Activated B cell treated with CpG ODN at 0.5 μM for 24 hours (primary cell): Measurements from ENCODE around the gene LRRC3. TPM values are rescaled to one million over a fixed set of nuclear protein-coding genes. Genes with fewer than 3 reads are reported as not detected.

Experiments
- ATAC-seq: fragments of 200-7000 bp; cut with Tn5 transposase; one replicate; pipeline ENCODE4 v1.10.0; 2021; ENCODE audit warnings: low read depth, mild to moderate bottlenecking, moderate library complexity
- CTCF ChIA-PET: fragments of 350-600 bp; sonication (Branson Sonifier 250); formaldehyde crosslinking; loops from one replicate; lab custom pipeline; 2021; ENCODE audit warnings: antibody characterized with exemption; lab: Charles Lee
- POLR2A ChIA-PET: fragments of 350-600 bp; sonication (Branson Sonifier 250); formaldehyde crosslinking; loops from one replicate; lab custom pipeline; 2021; ENCODE audit warnings: antibody characterized with exemption; lab: Charles Lee
- DNase-seq: peaks from one replicate; pipeline ENCODE4 v3.0.0; 2022
- H3K27ac Mint-ChIP-seq: one replicate; pipeline ENCODE4 v1.8.0; 2020; ENCODE audit warnings: mixed read lengths
- H3K27me3 Mint-ChIP-seq: one replicate; pipeline ENCODE4 v1.8.0; 2021; ENCODE audit warnings: mixed read lengths
- H3K36me3 Mint-ChIP-seq: one replicate; pipeline ENCODE4 v1.8.0; 2021; ENCODE audit warnings: low read depth, mixed read lengths
- H3K4me1 Mint-ChIP-seq: one replicate; pipeline ENCODE4 v1.8.0; 2021; ENCODE audit warnings: mixed read lengths
- H3K4me3 Mint-ChIP-seq: one replicate; pipeline ENCODE4 v1.8.0; 2020; ENCODE audit warnings: mild to moderate bottlenecking, mixed read lengths
- H3K9me3 Mint-ChIP-seq: one replicate; pipeline ENCODE4 v1.8.0; 2020; ENCODE audit warnings: mixed read lengths
- intact Hi-C: fragments of 100-400 bp; cut with micrococcal nuclease; formaldehyde crosslinking; loops from one replicate; pipeline ENCODE4 v1.15.1; 2024
- total RNA-seq: library from RNA; stranded (reverse); gene quantifications from 2 replicates; pipeline ENCODE4 v1.2.3, GENCODE V29; 2022
- TF ChIP-seq, protein P1 (sequence below): fragments of 200-600 bp; IDR thresholded peaks from one replicate; pipeline ENCODE4 v1.8.0; 2022; ENCODE audit warnings: antibody characterized with exemption, mild to moderate bottlenecking

Gene LRRC3
- total RNA-seq, 1 donor from 2014 or later, result 1.00 TPM

DNA sequence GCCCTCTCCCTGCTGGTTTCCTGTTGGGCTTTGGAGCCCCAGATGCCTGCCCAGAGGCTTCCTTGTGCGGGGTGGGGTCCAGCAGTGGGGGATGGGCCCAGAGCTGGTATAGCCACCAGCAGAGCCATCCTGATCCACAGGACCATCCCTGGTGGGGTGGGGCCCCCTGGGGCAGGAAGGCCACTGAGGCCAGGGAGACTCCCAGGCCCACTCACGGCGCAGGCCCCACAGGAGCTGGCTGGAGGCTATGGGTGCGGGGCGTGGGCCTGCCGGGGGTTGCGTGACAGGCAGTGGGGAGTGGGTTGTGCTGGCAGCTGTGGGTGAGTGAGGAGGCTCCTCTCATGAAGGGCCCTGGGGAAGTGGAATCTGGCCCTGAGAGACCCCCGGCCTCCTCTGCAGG lies 5.7 kb downstream of the LRRC3 start:
- Mint-ChIP-seq H3K4me3 (no peak overlapping the region), H3K36me3 (no peaks in the 10 kb centered on the region), H3K27ac (no peak overlapping the region), H3K9me3 (no peaks in the 10 kb centered on the region), H3K4me1 (peaks cover 2% of the 10 kb centered on the region), H3K27me3 (no peaks in the 10 kb centered on the region)
- POLR2A ChIA-PET, result no interaction called here
- no peak for DNase-seq
- intact Hi-C loops, result no loop called here
- CTCF ChIA-PET, result no interaction called here
- no peak for ATAC-seq
- TF ChIP-seq, protein P1, sequence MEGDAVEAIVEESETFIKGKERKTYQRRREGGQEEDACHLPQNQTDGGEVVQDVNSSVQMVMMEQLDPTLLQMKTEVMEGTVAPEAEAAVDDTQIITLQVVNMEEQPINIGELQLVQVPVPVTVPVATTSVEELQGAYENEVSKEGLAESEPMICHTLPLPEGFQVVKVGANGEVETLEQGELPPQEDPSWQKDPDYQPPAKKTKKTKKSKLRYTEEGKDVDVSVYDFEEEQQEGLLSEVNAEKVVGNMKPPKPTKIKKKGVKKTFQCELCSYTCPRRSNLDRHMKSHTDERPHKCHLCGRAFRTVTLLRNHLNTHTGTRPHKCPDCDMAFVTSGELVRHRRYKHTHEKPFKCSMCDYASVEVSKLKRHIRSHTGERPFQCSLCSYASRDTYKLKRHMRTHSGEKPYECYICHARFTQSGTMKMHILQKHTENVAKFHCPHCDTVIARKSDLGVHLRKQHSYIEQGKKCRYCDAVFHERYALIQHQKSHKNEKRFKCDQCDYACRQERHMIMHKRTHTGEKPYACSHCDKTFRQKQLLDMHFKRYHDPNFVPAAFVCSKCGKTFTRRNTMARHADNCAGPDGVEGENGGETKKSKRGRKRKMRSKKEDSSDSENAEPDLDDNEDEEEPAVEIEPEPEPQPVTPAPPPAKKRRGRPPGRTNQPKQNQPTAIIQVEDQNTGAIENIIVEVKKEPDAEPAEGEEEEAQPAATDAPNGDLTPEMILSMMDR, result no peak

DNA sequence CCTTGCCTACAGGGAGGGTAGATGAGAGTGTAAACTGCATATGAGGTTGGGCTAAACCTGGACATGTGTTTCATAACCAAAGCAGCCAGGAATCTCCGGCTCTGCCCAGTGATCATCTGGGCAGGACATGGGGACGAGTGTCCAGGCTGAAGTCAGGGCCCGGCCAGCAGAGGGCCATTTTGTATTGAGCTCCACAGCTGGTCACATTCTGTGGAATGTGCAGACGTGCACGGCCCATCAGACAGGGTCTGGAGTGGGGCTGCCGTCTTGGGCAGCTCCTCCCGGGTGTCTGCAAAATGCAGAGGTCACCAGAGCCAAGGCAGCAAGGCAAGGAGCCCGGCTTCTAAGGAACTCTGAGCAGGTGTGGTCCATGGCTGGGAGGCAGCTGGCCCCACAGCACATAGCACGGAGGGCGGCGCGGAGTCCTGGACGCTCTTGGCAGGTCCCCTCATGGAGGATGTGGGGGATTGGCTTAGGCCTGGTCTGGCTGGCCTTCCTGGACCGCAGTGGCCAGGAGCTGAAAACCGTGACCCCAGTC lies 6.2 kb downstream of the LRRC3 start:
- Mint-ChIP-seq H3K27me3 (no peaks in the 10 kb centered on the region), H3K9me3 (no peaks in the 10 kb centered on the region), H3K4me3 (no peak overlapping the region), H3K36me3 (no peaks in the 10 kb centered on the region), H3K4me1 (no peaks in the 10 kb centered on the region), H3K27ac (no peak overlapping the region)
- intact Hi-C loops, result no loop called here
- TF ChIP-seq, protein P1, result no peak
- no peak for DNase-seq
- ChIA-PET CTCF (no interaction called here), POLR2A (no interaction called here)
- no peak for ATAC-seq

DNA sequence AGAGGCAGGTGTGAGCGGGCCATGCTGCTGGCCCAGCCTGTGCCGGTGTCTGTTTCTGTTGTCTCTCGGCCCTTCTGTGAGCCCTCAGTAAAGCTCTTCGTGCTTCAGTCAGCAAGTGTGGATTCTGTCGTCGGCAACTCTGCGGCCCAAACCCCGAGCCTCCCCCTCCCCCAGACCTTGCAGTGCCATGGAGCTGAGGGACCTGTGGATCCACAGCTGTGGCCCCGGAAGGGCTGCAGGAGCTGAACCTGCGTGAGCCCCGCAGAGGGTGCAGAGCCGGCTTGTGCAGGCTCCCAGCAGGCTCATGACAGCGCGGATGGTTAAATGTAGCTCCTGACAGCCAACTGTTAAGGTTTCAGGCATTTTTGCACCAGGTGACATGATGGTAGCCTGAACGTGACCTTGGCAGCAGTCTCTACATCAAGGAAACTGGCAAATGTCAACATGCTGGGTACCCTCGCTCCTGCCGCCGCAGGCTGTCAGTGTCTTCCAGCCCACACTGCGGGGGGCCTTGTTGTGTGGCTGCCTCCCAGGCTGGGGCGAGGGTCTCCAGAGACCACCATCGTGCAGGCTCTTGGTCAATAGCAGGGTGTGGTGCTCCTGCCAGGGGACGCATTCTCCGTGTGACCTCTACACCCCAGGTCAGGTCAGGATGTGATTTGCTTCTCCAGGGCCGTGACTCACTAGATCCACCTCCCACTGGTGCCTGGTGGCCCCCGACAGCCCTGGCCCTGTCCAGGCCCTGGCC lies 7.0 kb downstream of the LRRC3 start:
- no peaks in the 10 kb centered on the region for H3K4me1 Mint-ChIP-seq
- no peak overlapping the region for H3K4me3 Mint-ChIP-seq
- no peaks in the 10 kb centered on the region for H3K36me3 Mint-ChIP-seq
- no peaks in the 10 kb centered on the region for H3K27me3 Mint-ChIP-seq
- POLR2A ChIA-PET, result no interaction called here
- ATAC-seq, result no peak
- TF ChIP-seq, protein P1, result no peak
- DNase-seq, result no peak
- no peaks in the 10 kb centered on the region for H3K9me3 Mint-ChIP-seq
- H3K27ac Mint-ChIP-seq, result no peak overlapping the region
- CTCF ChIA-PET, result no interaction called here
- intact Hi-C loops, result no loop called here

DNA sequence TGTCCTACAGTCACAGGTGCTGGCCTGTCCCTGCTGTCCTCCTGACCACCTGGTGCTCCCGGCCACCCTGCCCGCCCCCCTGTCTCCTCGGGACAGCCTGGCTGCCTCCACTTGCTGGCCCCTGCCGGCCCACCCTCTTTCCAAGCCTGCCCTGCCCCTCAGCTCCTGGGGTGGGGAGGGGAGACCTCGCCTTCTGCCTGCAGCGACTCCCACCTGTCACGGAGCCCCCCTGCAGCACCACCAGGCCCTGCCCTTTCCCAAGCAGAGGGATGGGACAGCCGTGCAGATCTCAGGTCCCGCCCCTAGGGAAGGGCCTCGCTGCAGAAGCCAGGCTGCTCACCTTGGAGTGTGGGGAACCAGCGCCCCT lies 7.5 kb downstream of the LRRC3 start:
- Mint-ChIP-seq H3K4me3 (no peak overlapping the region), H3K27me3 (no peaks in the 10 kb centered on the region), H3K36me3 (no peaks in the 10 kb centered on the region), H3K9me3 (no peaks in the 10 kb centered on the region), H3K4me1 (no peaks in the 10 kb centered on the region), H3K27ac (no peak overlapping the region)
- POLR2A ChIA-PET, result no interaction called here
- CTCF ChIA-PET, result no interaction called here
- no peak for DNase-seq
- intact Hi-C loops, result no loop called here
- TF ChIP-seq, protein P1, result no peak
- no peak for ATAC-seq

DNA sequence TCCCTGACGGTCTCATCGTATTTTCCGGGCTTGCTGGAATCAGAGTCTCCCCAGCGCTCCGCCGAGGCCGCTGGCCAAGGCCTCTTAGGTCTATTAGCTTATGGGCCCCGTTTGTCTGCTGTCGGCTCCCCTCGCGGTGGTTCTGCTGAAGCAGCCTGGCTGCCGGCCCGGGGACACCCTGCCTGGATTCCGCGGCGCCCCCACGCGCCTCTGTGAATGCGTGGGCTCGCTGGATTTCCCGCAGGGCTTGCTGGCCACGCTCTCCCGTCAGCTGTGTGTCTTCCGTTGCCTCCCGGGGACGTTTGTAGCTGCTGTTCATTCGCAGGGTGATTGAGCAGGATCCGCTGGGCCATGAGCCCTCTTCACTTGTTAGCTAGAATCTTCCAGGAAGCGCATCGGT lies 8.4 kb downstream of the LRRC3 start:
- H3K4me3 Mint-ChIP-seq, result no peak overlapping the region
- no peaks in the 10 kb centered on the region for H3K9me3 Mint-ChIP-seq
- intact Hi-C loops, result no loop called here
- DNase-seq (no peak), ATAC-seq (no peak)
- H3K4me1 Mint-ChIP-seq, result no peaks in the 10 kb centered on the region
- ChIA-PET CTCF (no interaction called here), POLR2A (no interaction called here)
- TF ChIP-seq, protein P1, result no peak
- H3K27me3 Mint-ChIP-seq, result no peaks in the 10 kb centered on the region
- H3K36me3 Mint-ChIP-seq, result no peaks in the 10 kb centered on the region
- H3K27ac Mint-ChIP-seq, result no peak overlapping the region
